Pancreas (tissue), 10 donors: ENCODE data around the gene NIN. TPM values are rescaled to one million over a fixed set of nuclear protein-coding genes. Genes with fewer than 3 reads are reported as not detected.

Experiments
- ATAC-seq, 4 donors: fragments of 200-7000 bp; cut with Tn5 transposase; one replicate each; pipeline versions ENCODE4 v1.8.0 to v1.9.1; 2020; ENCODE audit warnings: mild to moderate bottlenecking in 4 of 4, moderate library complexity in 4 of 4
- DNase-seq, 6 donors: peaks; one replicate each; pipeline ENCODE4 v3.0.0-alpha.2; 2020
- FAIRE-seq: peaks from 2 replicates; lab custom pipeline; 2012; peaks lifted over from hg19 to GRCh38; lab: Jason Lieb, UNC
- H3K27ac ChIP-seq, 4 donors: fragments of 200-600 bp; sonication (generic); 1 replicate in 3 of 4; 2 replicates in 1 of 4; pipeline versions ENCODE4 v1.5.0 to v1.8.0; 2020
- H3K27me3 ChIP-seq, 4 donors: fragments of 200-600 bp; one replicate each; pipeline ENCODE4 v1.8.0; 2021
- H3K36me3 ChIP-seq, 3 donors: fragments of 200-600 bp; sonication (generic) in 1 of 3; one replicate each; pipeline versions ENCODE4 v1.5.0 to v1.8.0; 2020 to 2021
- H3K4me1 ChIP-seq, 3 donors: fragments of 200-600 bp; one replicate each; pipeline ENCODE4 v1.8.0; 2021
- H3K4me3 ChIP-seq, 4 donors: fragments of 200-600 bp; sonication (generic) in 2 of 4; one replicate each; pipeline versions ENCODE4 v1.5.0 to v1.8.0; 2020 to 2021
- H3K9me3 ChIP-seq, 4 donors: fragments of 200-600 bp; one replicate each; pipeline ENCODE4 v1.8.0; 2021
- CTCF ChIP-seq, 4 donors: fragments of 200-600 bp; sonication (generic) in 3 of 4; IDR thresholded peaks; one replicate each; pipeline versions ENCODE4 v1.5.0 to v1.8.0; 2021; ENCODE audit warnings: antibody characterized with exemption in 4 of 4
- WGBS, 2 donors: extraction: QIAGEN DNeasy Blood & Tissue Kit; methylation state at CpG; one replicate each; pipeline ENCODE4 v1.1.7; 2013; 5-methylcytosine and 5-hydroxymethylcytosine counted together
- intact Hi-C, 3 donors: fragments of 100-400 bp; cut with DNase I; formaldehyde crosslinking; loops; one replicate each; pipeline versions ENCODE4 v1.11.1 to v1.14.2; 2022
- polyA plus RNA-seq, 2 donors: library from polyadenylated mRNA; stranded (reverse); fragments of 200-250 nt; gene quantifications; one replicate each; pipeline ENCODE4 v1.2.3, GENCODE V29; 2013
- total RNA-seq, 6 donors: library from RNA; stranded (reverse); fragmentation: NEBNext Ultra II Directional in 4 of 6; extraction: Animal tissue kit (Norgen Biotek cat#: 25700) in 4 of 6; gene quantifications; one replicate each; pipeline versions ENCODE4 v1.2.1 to v1.2.4, GENCODE V29; 2021 to 2023
- donor health status: healthy with polysubstance abuse.
- donor health status: DM: no; HTN: no; CAD: no; lungs with moderate emphysema.
- donor health status: DM: no; HTN: no; CAD: no.
- donor health status: control.
- donor health status: control.
- donor health status: Bipolar disorder and iron deficiency.
- donor health status: DM: yes; HTN: yes; CAD: no.
- donor health status: DM: no; HTN: no; CAD: no.
- donor health status: DM: no; HTN: no; CAD: no.
- donor health status: DM: yes; HTN: yes; CAD: no.

NIN gene
- total and polyA plus RNA-seq, 8 donors, result 3.1 to 17.9 (median 8.5) TPM

- no peaks in the 10 kb centered on the region for H3K27me3 ChIP-seq
- no peaks in the 10 kb centered on the region for H3K36me3 ChIP-seq
- no peak overlapping the region for H3K27ac ChIP-seq
- no peaks in the 10 kb centered on the region for H3K4me1 ChIP-seq
- DNase-seq (no peak), FAIRE-seq (no peak), ATAC-seq (no peak)
- no peaks in the 10 kb centered on the region for H3K9me3 ChIP-seq
- 75 to 81% methylated on average over 6 of the region's 6 CpGs for WGBS, 2 donors
- no peak for TF ChIP-seq CTCF (IDR thresholded peaks at IDR 0.05)
- no peak overlapping the region for H3K4me3 ChIP-seq
- intact Hi-C loops, result no loop called here
These were observed 33.5 kb downstream of the NIN start for GRCh38 chr14:50797250-50798047.

GRCh38 chr14:50796390-50796789, 34.6 kb downstream of the NIN start:
- H3K9me3 ChIP-seq, result no peaks in the 10 kb centered on the region
- WGBS, 2 donors, result 78 to 87% methylated on average over 6 of the region's 6 CpGs
- no peak for FAIRE-seq
- no peaks in the 10 kb centered on the region for H3K4me1 ChIP-seq
- intact Hi-C loops, result no loop called here
- H3K36me3 ChIP-seq, result no peaks in the 10 kb centered on the region
- no peak for TF ChIP-seq CTCF (IDR thresholded peaks at IDR 0.05)
- no peak overlapping the region for H3K4me3 ChIP-seq
- H3K27me3 ChIP-seq, result no peaks in the 10 kb centered on the region
- no peak for ATAC-seq
- no peak for DNase-seq
- no peak overlapping the region for H3K27ac ChIP-seq

- Histone ChIP-seq H3K4me1 (no peaks in the 10 kb centered on the region), H3K36me3 (no peaks in the 10 kb centered on the region), H3K27me3 (no peaks in the 10 kb centered on the region), H3K27ac (no peak overlapping the region), H3K4me3 (no peak overlapping the region), H3K9me3 (no peaks in the 10 kb centered on the region)
- 94 to 97% methylated on average over 3 of the region's 3 CpGs for whole genome bisulfite sequencing, 2 donors
- no peak for TF ChIP-seq CTCF (IDR thresholded peaks at IDR 0.05)
- DNase-seq (no peak), FAIRE-seq (no peak), ATAC-seq (no peak)
- intact Hi-C loops, result no loop called here
These were observed 35.1 kb downstream of the NIN start for GRCh38 chr14:50795909-50796308.

GRCh38 chr14:50795142-50795541, 35.8 kb downstream of the NIN start:
- WGBS, 2 donors, result 92 to 94% methylated on average over 7 of the region's 7 CpGs
- H3K27me3 ChIP-seq, result no peaks in the 10 kb centered on the region
- no peaks in the 10 kb centered on the region for H3K36me3 ChIP-seq
- H3K9me3 ChIP-seq, result no peaks in the 10 kb centered on the region
- no peak overlapping the region for H3K27ac ChIP-seq
- H3K4me3 ChIP-seq, result no peak overlapping the region
- FAIRE-seq (no peak), ATAC-seq (peak in 2 of 4 donors; percentile 29 to 51), DNase-seq (no peak)
- no peaks in the 10 kb centered on the region for H3K4me1 ChIP-seq
- TF ChIP-seq CTCF (IDR thresholded peaks at IDR 0.05), result no peak
- intact Hi-C loops, result no loop called here

- FAIRE-seq, result no peak
- Histone ChIP-seq H3K9me3 (no peaks in the 10 kb centered on the region), H3K27me3 (no peaks in the 10 kb centered on the region), H3K27ac (no peak overlapping the region), H3K36me3 (no peaks in the 10 kb centered on the region), H3K4me3 (no peak overlapping the region), H3K4me1 (no peaks in the 10 kb centered on the region)
- TF ChIP-seq CTCF (IDR thresholded peaks at IDR 0.05), result no peak
- intact Hi-C loops, result no loop called here
- no peak for DNase-seq
- ATAC-seq, result no peak
- WGBS, 2 donors, result 72 to 78% methylated on average over 8 of the region's 8 CpGs
These were observed 36.8 kb downstream of the NIN start for GRCh38 chr14:50794068-50794645.
